Fibroblast of skin of left biceps (primary cell): Measurements from ENCODE around the gene MOB3B.
"Not testable (repeated sequence)": the region's sequence is repeated elsewhere in the genome, so short reads cannot be mapped to it uniquely, and the experiment has no call there.

Source experiments
- DNase-seq, 2 experiments: peaks; one replicate each; pipeline ENCODE4 v3.0.0-alpha.2; 2013; ENCODE audit warnings: low read depth in 2 of 2

The MOB3B gene

DNA sequence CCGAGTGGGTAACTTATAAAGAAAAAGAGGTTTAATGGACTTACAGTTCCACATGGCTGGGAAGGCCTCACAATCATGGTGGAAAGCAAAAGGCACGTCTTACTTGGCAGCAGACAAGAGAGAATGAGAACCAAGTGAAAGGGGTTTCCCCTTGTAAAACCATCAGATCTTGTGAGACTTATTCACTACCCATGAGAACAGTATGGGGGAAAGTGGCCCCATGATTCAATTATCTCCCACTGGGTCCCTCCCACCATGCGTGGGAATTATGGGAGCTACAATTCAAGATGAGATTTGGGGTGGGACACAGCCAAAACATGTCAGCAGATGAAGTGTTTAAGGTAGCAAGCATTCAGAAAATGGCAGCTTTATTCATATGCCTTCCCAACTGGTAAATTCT lies 81.3 kb downstream of the MOB3B start:
- not testable (repeated sequence) for DNase-seq

DNA sequence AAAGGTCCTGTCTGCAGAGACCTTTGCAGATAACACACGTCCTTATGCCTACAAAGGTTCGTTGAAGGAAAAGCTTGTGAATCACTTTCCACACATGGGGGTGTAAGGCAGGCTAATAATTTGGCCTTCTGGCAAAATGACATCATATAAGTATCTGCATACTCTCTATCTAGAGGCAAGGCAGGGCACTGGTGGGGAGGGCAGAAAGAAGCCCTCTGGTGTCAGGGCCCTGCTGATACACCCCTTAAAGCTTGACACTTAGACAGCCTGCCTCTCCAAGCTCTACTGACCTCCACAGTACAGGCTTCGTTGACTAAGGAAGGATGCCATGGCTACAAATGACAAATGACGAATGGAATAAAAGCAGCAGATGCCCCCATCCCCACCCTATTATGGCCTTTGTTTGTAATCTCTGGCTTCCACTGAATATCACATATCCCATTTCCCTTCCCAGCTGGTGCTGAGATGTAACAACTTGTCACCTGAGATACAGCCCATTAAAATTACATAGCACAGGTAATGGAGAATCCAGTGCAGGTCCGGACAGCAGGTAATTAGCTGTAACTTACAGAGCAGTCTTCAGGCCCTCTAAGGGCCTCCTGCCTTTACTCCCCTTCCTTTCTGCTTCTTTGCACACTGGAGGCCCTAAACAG lies 82.5 kb downstream of the MOB3B start:
- no peak for DNase-seq

DNA sequence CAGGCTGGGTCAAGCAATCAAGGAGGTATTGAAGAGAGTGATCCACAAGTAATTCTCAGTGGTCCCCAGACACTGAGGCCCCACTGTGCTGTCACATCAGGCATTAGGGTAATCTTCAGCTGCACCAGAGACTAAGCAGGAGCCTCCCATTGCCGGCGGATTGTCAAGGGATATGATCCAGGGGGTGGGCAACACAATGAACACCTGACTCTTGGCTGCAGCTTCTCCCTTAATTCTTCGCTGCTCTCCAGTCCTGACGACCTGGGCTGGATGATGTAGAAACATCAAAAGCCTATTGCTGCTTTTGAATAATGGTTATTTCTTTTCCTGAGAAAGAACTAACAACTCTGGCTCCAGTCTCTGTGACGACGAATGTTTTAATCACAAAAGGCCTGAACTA lies 83.9 kb downstream of the MOB3B start:
- DNase-seq = no peak

DNA sequence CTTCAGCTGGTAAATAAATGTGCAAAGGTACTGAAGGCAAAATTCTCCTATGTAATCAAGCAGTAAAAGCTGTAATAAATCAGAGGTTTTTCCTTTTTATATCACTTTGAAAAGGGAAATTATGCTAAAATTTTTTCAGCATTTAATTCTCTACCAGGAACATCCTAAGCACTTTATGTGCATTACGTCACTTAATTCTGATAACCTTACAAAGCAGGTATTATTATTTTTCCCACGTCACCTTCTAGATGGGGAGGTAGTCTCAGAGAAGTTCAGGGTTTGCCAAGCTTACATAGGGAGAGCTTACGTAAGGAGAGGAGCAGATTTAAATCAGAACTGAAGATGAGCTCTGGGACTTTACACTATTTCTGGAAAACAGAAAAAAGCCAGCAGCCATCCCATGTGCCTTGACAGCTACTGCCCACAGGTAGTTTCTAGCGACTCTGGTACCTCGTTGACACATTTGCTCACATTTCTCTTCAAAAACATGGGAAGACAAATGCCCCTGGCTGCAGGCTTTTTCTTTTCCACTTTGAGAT lies 84.5 kb downstream of the MOB3B start:
- no peak for DNase-seq

DNA sequence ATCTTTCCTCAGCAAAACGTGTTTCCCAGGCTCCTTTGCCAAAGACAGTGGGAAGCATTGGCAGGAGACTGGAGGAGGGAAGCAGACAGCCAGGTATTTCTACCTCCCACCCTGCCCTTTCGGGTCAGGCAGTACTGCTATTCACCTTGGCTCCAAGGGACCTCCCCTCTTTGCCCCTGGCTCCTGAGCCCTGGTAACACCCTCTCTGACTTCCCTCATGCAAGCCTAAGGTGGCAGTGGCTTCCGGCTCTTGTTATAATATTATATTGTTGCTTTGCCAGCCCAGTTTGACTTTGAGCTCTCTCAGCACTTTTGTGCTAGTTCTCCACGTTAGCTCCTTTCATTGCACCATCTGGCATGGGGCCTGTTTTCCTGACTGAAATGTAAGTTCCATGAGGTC lies 87.2 kb downstream of the MOB3B start:
- no peak for DNase-seq

DNA sequence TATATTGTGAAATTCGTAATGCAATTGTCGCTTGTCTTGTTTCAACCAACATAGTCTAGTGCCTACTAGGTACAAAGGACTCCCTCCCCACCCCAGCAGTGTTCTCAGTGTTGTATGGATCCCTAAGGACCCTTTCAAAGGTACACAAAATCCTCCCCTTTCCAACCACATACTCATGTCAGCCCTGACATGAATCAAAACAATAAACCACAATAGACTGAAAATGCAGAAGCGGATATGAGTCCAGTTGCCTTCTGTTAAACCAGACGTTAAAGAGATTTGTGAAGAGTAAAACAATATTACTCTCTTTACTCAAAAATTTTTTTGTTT lies 87.9 kb downstream of the MOB3B start:
- DNase-seq = no peak

DNA sequence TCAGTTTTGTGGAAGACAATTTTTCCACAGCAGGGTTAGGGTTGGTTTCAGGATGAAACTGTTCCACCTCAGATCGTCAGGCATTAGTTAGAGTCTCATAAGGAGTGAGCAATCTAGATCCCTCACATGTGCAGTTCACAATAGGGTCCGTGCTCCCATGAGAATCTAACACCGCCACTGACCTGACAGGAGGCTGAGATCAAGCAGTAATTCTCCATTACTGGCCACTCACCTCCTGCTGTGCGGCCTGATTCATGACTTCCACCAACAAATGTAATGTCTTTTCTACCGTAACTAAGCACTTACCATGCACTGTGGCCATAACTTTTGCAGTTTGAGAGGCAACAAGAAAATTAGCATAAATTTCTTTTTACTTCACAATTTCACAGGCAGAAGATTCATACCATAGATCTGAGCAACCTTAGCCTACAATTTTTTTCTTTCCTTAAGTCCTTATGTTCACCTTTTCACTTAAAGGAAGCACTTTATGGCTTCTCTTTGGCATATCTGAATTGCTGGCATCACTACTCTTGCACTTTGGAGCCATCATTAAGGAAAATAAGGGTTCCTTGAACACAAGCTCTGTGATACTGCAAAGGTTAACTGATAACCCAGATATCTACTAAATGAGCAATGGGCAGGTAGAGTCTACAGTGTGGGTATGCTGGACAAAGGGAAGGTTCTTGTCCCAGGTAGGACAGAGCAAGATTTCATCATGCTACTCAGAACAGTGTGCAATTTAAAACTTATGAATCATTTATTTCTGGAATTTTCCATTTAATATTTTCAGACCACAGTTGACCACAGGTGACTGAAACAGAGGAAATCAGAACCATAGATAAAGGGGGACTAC lies 88.5 kb downstream of the MOB3B start:
- DNase-seq = no peak

DNA sequence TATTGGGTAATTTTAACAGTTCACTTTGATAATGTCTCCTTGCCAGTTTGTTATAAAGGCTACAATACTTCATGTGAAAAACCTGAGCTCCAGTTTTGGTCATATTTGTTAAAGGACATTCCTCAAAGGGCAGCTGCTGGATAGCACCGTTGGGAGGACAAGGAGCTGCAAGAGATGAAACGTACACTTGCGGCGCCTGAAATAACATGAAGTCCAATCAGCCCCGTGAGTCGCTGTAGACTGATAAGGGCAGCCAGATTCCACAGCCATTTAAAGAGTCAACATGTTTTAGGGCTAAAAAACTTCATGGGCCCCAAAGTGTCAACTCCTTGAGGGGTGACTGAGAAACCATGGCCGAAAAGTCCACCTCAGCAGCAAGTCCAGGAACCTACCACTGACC lies 91.1 kb downstream of the MOB3B start:
- no peak for DNase-seq

DNA sequence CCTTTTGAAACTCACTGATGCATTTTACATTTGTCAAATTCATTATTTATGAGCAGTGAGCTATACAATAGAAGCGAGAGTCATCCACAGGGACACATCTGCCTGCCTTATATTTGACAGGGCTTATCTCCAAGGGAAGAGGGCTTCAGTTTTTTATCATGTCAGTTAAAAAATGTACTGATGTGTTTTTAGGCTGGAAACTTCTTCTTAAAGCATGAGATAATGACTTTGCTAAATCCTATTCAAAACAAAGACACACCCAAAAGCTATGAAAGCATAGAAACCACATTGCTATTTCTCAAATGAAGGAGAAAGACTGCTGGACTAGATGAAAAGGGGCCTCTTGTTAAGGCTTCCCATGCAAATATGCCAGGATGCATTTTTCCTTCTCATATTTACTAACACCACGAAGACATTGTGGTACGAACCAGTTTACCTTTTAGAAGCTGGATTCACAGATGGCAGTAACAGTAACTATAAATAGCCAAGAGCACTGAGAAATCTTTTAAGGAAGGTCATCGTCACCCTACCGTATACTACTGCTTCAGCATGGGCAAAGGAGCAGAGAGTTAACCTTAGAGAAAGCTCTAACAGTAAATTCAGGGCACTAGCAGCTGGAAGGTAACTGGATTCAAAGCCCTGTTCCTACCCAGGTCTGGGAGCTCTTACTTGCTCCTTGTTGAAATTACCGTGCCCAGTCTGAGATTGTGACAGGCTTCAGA lies 91.8 kb downstream of the MOB3B start:
- DNase-seq = no peak

DNA sequence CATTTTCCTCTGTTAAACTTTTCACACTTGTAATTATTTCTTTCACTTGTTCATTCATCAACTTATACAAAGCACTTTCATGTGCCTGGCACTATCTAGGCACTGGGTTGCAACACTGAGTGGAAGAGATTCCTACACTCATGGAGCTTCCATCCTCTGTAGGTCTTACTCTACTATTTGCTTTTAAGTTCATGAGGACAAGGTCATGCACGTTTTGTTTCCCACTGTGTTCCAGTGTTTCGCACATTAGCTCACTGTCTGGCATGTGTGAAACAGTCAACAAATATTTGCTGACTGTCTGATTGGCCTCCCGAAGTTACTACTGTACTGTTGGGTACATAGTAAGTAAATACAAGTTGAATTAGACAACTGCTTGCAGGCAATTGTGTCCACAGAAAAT lies 93.4 kb downstream of the MOB3B start:
- DNase-seq = no peak

DNA sequence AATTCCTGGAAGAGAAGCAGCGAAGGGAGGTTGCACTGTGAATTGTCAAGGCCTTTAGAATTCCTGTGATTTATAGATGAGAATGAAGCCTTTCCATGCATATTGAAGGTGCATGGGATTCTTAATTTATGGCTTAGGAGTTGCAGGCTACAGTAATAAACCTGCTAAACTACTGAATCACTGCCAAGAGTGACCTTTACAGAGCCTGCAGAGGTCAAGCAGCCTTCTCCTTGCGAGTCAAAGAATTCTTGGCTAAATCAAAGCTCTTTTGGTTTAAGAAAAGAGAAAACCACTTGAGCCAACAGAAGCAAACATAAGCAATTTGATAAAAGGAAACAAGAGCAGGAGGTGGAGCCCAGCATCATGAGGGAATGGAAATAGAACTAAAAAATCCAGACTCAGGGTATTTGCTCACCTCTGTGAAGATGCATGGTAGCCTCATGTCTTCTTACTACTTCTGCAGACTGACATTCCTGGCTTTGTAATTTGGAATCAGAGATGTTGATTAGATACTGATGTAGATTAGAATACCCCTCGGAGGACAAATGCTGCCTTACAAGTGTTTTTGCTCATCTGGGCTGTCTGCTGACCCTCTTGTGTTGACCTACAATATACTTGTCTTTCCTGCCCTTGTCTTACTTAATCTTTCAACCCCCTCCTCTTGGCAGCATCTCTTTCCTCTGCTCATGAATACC lies 95.8 kb downstream of the MOB3B start:
- no peak for DNase-seq

DNA sequence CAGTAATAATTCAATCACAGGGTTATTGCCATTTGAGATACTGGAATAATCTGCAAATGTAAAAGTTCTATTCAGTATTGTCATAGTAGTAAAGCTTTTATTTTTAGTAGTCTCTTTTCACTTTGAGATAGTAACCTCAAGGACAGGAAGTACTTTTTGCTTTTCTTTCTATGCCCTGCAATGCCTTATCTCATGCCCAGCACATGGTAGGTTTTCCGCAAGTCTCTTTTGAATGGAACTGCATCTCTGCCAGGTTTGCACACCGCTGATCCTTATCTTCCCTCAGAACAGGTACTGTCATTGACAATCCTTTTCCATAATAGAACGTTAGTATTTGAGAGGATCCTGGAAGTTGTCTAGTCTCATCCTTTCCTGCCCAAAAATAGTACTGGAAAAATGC lies 97.3 kb downstream of the MOB3B start:
- no peak for DNase-seq

DNA sequence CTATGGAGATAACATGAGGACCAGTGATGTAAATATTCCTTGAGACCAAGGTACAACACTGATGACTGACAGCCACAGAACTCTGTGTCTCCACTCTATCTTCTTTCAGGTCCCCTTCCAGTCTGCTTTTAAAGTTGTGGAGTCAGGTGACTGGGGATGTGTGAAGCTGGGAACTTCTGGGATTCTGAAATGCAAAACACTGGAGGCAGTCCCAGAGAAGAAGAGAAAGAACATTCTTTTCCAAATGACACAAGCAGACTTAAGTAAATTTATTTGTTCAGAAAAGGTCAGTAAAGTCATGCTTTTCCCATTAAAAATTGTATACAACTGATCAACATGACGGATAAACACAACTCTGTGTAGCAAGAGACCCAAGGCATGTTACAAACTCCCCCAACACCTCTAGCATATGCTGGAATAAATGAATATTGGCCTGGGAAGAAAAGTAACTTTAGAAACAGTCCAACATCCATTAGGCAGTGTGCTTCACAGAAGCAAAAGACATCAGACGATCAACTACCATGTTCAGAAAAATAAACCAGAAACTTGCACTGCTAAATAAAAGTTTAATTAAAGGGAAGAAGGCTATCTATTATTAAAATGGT lies 98.0 kb downstream of the MOB3B start:
- DNase-seq = no peak

DNA sequence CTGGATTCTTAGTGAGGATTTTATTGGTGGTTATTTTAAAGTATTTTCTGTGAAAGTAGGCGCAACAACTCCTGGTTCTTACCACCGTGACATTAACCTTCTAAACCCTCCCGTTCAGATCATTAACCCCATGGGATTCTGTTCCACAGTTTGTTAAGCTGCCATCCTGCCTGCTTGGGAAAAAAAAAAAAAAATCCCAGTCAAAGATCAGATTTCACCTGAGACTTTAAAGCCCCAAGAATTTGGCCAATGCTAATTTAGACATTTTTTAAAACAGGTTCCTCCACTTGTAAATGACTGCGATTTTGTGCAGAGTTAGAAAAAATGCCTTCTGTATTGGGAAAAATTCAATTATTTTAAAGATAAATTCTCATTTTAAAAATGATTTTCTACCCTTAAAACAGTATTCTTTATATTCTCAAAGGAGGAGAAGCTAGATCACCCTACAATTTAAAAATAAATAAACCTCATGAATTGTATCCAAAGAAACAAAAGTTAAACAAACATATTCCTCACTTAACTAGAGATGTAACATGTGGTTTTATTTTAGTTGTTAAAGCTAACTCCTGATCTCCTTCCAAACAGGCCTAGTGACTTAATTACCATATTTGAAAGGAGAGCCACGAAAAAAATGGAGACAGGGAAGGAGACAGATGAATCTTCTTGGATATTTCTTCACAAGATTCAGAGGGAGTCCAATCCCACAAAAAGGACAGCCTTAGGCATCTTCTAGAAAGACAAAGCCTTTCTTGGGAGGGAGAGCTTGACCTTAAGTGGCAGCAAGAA lies 98.7 kb downstream of the MOB3B start:
- no peak for DNase-seq

DNA sequence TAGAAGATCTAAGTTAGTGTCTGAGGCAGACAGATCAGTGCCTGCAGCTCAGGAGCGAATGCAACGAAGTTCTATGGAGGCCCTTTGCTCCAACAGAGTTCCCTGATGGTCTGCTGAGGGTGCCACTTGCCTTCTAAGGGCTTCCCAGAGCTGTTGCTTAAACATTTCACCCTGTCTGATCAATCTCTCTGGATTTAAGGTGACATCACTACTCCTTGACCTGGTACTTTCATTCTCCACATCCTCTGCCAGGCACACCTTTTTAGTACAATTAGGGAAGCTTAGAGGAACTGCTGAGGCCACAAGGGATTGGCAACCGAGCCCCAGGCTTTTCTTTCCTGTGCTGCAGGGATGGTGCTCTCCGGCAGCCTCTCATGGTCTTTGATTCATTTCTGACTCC lies 99.7 kb downstream of the MOB3B start:
- no peak for DNase-seq

DNA sequence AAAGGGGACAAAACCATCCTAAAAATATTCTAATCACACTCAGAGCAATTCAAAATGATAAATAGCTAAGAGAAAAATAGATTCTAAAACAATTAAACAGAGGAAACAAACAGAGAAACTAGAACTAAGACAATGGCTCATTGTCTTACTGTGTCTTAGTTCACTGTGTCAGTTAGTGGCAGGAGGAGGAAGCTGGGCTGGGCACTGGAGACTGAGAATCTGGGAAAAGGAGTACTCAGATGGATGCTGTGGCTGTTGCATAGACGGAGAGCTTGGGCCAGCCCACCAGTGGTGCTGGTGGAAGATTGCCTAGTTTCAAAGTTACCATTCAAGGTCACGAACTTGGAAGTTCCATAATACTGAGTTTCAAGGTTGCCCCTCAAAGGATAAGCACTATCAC lies 100.2 kb downstream of the MOB3B start:
- DNase-seq = no peak

DNA sequence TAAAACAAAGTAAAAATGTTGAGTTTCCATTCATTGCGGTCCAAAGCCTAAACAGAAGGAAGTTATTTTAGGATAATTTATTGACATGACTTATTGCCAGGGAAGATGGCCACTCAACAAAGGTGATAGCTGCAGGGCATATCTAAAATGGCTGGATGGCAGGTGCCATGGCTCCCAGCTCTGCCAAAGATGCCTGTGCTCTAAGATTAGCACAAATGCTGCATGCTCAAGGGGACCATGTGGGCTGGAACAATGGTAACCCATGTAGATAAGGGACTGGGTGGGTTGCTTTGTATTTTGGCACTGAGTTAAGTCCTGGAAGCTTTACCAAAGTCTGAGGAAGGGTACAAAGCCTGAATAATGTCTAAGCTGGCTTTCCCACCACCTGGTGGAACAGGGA lies 101.1 kb downstream of the MOB3B start:
- no peak for DNase-seq

DNA sequence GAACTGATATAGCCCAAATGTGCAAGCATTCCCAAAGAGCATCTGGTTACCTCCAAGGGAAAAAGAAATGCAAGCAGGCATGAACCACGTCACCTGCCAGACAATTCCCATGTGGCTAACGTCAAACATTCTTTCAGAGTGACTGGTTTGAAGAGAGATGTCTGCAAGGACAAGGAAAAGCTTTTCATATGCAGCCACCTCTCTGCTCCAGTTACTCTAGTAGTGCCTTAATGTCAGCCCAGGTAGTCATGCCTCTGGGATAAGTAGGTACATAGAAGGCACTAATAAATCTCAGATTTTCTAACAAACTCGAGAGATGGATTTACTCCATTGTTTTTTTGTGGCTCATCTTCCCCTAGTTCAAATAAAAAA lies 102.4 kb downstream of the MOB3B start:
- DNase-seq = peak in 1 of 2 experiments; percentile 19

DNA sequence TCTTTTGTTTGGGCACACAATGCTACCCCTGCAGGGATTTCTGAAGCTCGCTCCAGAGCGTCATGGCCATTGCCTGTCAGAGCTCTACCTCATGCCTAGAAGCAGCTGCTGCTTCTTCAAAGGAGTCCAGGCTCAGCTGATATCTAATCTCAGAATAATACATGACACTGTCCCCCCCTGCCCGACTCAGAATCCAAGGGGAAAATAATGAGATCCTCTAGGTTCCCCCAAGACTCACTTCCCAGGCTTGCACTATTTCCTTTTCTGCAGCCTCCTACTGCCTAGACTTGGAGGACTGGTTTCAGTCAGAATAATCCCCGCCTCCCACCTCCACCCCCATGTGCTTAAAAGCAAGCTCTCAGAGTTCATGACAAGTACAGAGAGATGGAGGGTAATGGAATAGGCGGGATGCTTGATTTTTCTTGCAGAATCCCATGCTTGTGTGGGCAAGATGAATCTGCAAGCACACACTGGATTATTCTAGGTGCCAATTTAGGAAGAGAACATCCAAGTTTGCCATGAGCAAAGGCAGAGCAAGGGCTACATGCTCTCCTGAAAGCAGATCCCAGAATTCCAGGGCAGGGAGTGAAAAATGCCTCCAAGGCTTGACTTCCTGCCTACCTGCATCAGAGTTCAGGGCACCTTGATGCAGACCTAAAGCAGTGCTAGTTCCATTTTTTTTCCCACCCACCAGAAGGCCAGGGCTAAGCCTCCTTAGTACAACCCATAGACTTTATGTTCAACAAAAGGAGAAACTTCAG lies 102.9 kb downstream of the MOB3B start:
- no peak for DNase-seq

DNA sequence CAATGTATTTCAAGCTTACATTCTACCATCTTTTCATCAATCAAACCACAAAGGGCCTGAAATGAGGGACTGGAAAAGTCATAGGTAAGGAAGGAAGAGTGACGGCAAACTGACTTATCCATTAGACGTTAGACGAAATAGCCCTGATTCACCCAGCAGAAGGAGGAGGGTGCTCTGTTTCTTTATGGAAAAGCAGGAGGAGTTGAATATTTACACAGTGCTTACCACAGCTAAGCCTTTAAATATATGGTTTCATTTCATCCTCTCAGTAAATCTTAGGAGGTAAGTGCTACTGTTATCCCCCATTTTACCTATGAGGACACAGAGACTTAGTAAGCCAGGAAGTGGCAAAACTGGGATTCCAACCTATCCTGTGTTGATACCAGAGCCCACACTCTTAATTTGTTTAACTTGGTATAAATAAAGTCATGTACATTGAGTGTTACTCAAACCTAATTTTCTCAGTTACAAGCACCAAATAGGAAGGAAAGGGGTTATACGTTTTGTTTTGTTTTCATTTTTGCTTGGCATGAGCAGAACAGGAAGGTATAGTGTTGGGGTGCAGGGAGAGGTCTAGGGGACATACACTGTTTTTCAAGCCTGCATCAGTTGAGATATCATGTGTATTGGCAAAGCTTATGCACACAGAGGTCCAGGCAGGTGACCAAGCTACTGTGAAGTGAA lies 103.6 kb downstream of the MOB3B start:
- no peak for DNase-seq
